ENCODE measurements around the gene PCDH15. TPM values are rescaled to one million over a fixed set of nuclear protein-coding genes. Genes with fewer than 3 reads are reported as not detected.

The PCDH15 gene
- total RNA-seq, 1 experiment from 2014 or later, result 0.61 TPM

- TF ChIP-seq CTCF (conservative IDR thresholded peaks at IDR 0.05), result no peak
These were observed 680.2 kb downstream of the PCDH15 start for GRCh38 chr10:54120806-54121205.

More at GRCh38 chr10:54120806-54121205, 680.2 kb downstream of the PCDH15 start:
- H3K4me1 ChIP-seq (ENCODE audit: insufficient read depth, low read length), result no peaks in the 10 kb centered on the region
- H3K18ac ChIP-seq (ENCODE audit: insufficient read length, low read depth, low read length), result no peak overlapping the region
- H3K9ac ChIP-seq (ENCODE audit: extremely low read depth, insufficient read length, low read length), result no peak overlapping the region
- H4K91ac ChIP-seq (ENCODE audit: insufficient read length, low read depth, low read length), result no peak overlapping the region
- H2AK5ac ChIP-seq (ENCODE audit: insufficient read length, low read length), result no peak overlapping the region
- H3K79me2 ChIP-seq (ENCODE audit: insufficient read depth, low read length), result no peaks in the 10 kb centered on the region
- H3K27ac Mint-ChIP-seq, result no peak overlapping the region
- no peaks in the 10 kb centered on the region for H4K20me1 ChIP-seq (ENCODE audit: control insufficient read depth, insufficient read depth, insufficient read length)
- no peaks in the 10 kb centered on the region for H3K23me2 ChIP-seq (ENCODE audit: insufficient read length, low read depth, low read length, poor library complexity, severe bottlenecking)
- no peak overlapping the region for H3K14ac ChIP-seq (ENCODE audit: insufficient read depth, low read length)
- H2BK120ac ChIP-seq (ENCODE audit: low read depth, low read length, poor library complexity, severe bottlenecking), result no peak overlapping the region
- no peak overlapping the region for H2BK5ac ChIP-seq (ENCODE audit: insufficient read length, low read length)
- no peak overlapping the region for H3K56ac ChIP-seq (ENCODE audit: insufficient read length, low read depth, low read length)
- no peak overlapping the region for H3T11ph ChIP-seq (ENCODE audit: low read length)
- H3K27me3 Mint-ChIP-seq (ENCODE audit: low read depth), result no peaks in the 10 kb centered on the region
- no CpG with 5 or more reads among the region's 1 CpG for WGBS (ENCODE audit: extremely low coverage, insufficient read length, low lambda C conversion rate)
- no peaks in the 10 kb centered on the region for H3K79me1 ChIP-seq (ENCODE audit: insufficient read depth, low read depth, low read length, poor library complexity, severe bottlenecking)
- no peak overlapping the region for H3K4ac ChIP-seq (ENCODE audit: low read depth, low read length)
- H3K4me1 Mint-ChIP-seq, result no peaks in the 10 kb centered on the region
- H2BK20ac ChIP-seq (ENCODE audit: low read depth, low read length, poor library complexity, severe bottlenecking), result no peak overlapping the region
- no peak overlapping the region for H3K27ac ChIP-seq (ENCODE audit: insufficient read length, low read depth, low read length)
- H3K36me3 Mint-ChIP-seq (ENCODE audit: insufficient read depth in 1 of 3, low read depth in 3 of 3), result peaks cover 4 to 25% (median 14%) of the 10 kb centered on the region in 3 experiments
- peaks cover 24 to 25% of the 10 kb centered on the region in 2 experiments for H3K9me3 Mint-ChIP-seq
- no peak overlapping the region for H2BK12ac ChIP-seq (ENCODE audit: insufficient read length, low read depth, low read length)
- no peak for DNase-seq
- no peaks in the 10 kb centered on the region for H3K27me3 ChIP-seq (ENCODE audit: insufficient read depth, low read length)
- no peak overlapping the region for H2AFZ ChIP-seq (ENCODE audit: low read length)
- H3K9me3 ChIP-seq (ENCODE audit: control insufficient read depth, low read depth, low read length), result no peaks in the 10 kb centered on the region
- no peak overlapping the region for H2BK15ac ChIP-seq (ENCODE audit: low read depth, low read length)
- H3K4me2 ChIP-seq (ENCODE audit: insufficient read depth, insufficient read length, low read length), result no peak overlapping the region
- no peak overlapping the region for H3K4me3 Mint-ChIP-seq
- no peak overlapping the region for H4K5ac ChIP-seq (ENCODE audit: insufficient read length, low read depth, low read length)
- H3K23ac ChIP-seq (ENCODE audit: insufficient read length, low read depth, low read length), result no peak overlapping the region
- H4K8ac ChIP-seq (replicated peaks; ENCODE audit: insufficient read length, low read depth, low read length), result no peak overlapping the region

All from H9 (cell line).